Measurements from ENCODE around the gene ANO2. TPM values are rescaled to one million over a fixed set of nuclear protein-coding genes. Genes with fewer than 3 reads are reported as not detected.
"Not testable (repeated sequence)": the region's sequence is repeated elsewhere in the genome, so short reads cannot be mapped to it uniquely, and the experiment has no call there.

ANO2 gene
- total RNA-seq, 1 experiment from 2014 or later = not detected

GRCh38 chr12:5685935-5686334 lies 259.1 kb downstream of the ANO2 start:
- DNase-seq (ENCODE audit: low read depth in 1 of 2, low spot score in 2 of 2) = no peak
- Histone ChIP-seq H3K9me3 (replicated peaks) (no peaks in the 10 kb centered on the region), H3K4me3 (no peak overlapping the region), H3K27ac (no peak overlapping the region), H3K4me1 (replicated peaks) (no peaks in the 10 kb centered on the region), H3K27me3 (replicated peaks) (0 out of 2 replicates have a peak, but pooled peaks cover 2% of the 10 kb centered on the region), H3K36me3 (no peaks in the 10 kb centered on the region)

- H3K27ac ChIP-seq = no peak overlapping the region
- no peak for DNase-seq (ENCODE audit: low read depth in 1 of 2, low spot score in 2 of 2)
- no peak overlapping the region for H3K4me3 ChIP-seq
- H3K27me3 ChIP-seq (replicated peaks) = peaks cover 9% of the 10 kb centered on the region
- 0 out of 2 replicates have a peak, but pooled peaks cover under 1% of the 10 kb centered on the region for H3K9me3 ChIP-seq (replicated peaks)
- no peaks in the 10 kb centered on the region for H3K36me3 ChIP-seq
- no peaks in the 10 kb centered on the region for H3K4me1 ChIP-seq (replicated peaks)
Observed at GRCh38 chr12:5684989-5685388, 260.1 kb downstream of the ANO2 start.

- Histone ChIP-seq H3K4me1 (replicated peaks) (no peaks in the 10 kb centered on the region), H3K4me3 (no peak overlapping the region), H3K27ac (no peak overlapping the region), H3K9me3 (replicated peaks) (0 out of 2 replicates have a peak, but pooled peaks cover 2% of the 10 kb centered on the region), H3K27me3 (replicated peaks) (peaks cover 24% of the 10 kb centered on the region), H3K36me3 (no peaks in the 10 kb centered on the region)
- no peak for DNase-seq (ENCODE audit: low read depth in 1 of 2, low spot score in 2 of 2)
Observed at GRCh38 chr12:5682581-5682980, 262.5 kb downstream of the ANO2 start.

GRCh38 chr12:5678176-5678575 lies 266.9 kb downstream of the ANO2 start:
- Histone ChIP-seq H3K9me3 (replicated peaks) (0 out of 2 replicates have a peak, but pooled peaks cover 2% of the 10 kb centered on the region), H3K36me3 (no peaks in the 10 kb centered on the region), H3K4me1 (replicated peaks) (no peaks in the 10 kb centered on the region), H3K27ac (no peak overlapping the region), H3K27me3 (replicated peaks) (peaks cover 24% of the 10 kb centered on the region), H3K4me3 (no peak overlapping the region)
- no peak for DNase-seq (ENCODE audit: low read depth in 1 of 2, low spot score in 2 of 2)

- not testable (repeated sequence) for H3K27me3 ChIP-seq (replicated peaks); H3K4me3 ChIP-seq; H3K36me3 ChIP-seq; H3K27ac ChIP-seq; H3K4me1 ChIP-seq (replicated peaks); H3K9me3 ChIP-seq (replicated peaks); DNase-seq (ENCODE audit: low read depth in 1 of 2, low spot score in 2 of 2)
Observed at GRCh38 chr12:5669624-5670023, 275.4 kb downstream of the ANO2 start.

GRCh38 chr12:5665615-5666014 lies 279.4 kb downstream of the ANO2 start:
- Histone ChIP-seq H3K4me1 (replicated peaks) (peaks cover 6% of the 10 kb centered on the region), H3K9me3 (replicated peaks) (no peaks in the 10 kb centered on the region), H3K27me3 (replicated peaks) (no peaks in the 10 kb centered on the region), H3K4me3 (no peak overlapping the region), H3K27ac (0 out of 2 replicates have a peak overlapping the region, but pooled peaks have one; percentile 24), H3K36me3 (no peaks in the 10 kb centered on the region)
- peak; percentile 36 to 63 for DNase-seq (ENCODE audit: low read depth in 1 of 2, low spot score in 2 of 2)

GRCh38 chr12:5661811-5662210 lies 283.2 kb downstream of the ANO2 start:
- Histone ChIP-seq H3K27ac (no peak overlapping the region), H3K4me3 (no peak overlapping the region), H3K9me3 (replicated peaks) (no peaks in the 10 kb centered on the region), H3K36me3 (no peaks in the 10 kb centered on the region), H3K4me1 (replicated peaks) (peaks cover 6% of the 10 kb centered on the region), H3K27me3 (replicated peaks) (no peaks in the 10 kb centered on the region; the same call in 1 of the 2 replicates)
- DNase-seq (ENCODE audit: low read depth in 1 of 2, low spot score in 2 of 2) = no peak

GRCh38 chr12:5660238-5660637 lies 284.8 kb downstream of the ANO2 start:
- no peak for DNase-seq (ENCODE audit: low read depth in 1 of 2, low spot score in 2 of 2)
- no peaks in the 10 kb centered on the region for H3K4me1 ChIP-seq (replicated peaks)
- H3K4me3 ChIP-seq = no peak overlapping the region
- H3K27me3 ChIP-seq (replicated peaks) = peaks cover 3% of the 10 kb centered on the region; the same call in 1 of the 2 replicates
- H3K9me3 ChIP-seq (replicated peaks) = no peaks in the 10 kb centered on the region
- H3K27ac ChIP-seq = no peak overlapping the region
- H3K36me3 ChIP-seq = no peaks in the 10 kb centered on the region

GRCh38 chr12:5658339-5658941 lies 286.6 kb downstream of the ANO2 start:
- H3K27me3 ChIP-seq (replicated peaks); H3K9me3 ChIP-seq (replicated peaks); H3K4me1 ChIP-seq (replicated peaks); H3K36me3 ChIP-seq; H3K4me3 ChIP-seq; H3K27ac ChIP-seq; DNase-seq (ENCODE audit: low read depth in 1 of 2, low spot score in 2 of 2): not testable (repeated sequence)

- Histone ChIP-seq H3K36me3 (no peaks in the 10 kb centered on the region), H3K27ac (no peak overlapping the region), H3K4me3 (no peak overlapping the region), H3K4me1 (replicated peaks) (no peaks in the 10 kb centered on the region), H3K27me3 (replicated peaks) (peaks cover 6% of the 10 kb centered on the region), H3K9me3 (replicated peaks) (no peaks in the 10 kb centered on the region)
- no peak for DNase-seq (ENCODE audit: low read depth in 1 of 2, low spot score in 2 of 2)
Observed at GRCh38 chr12:5656836-5657235, 288.2 kb downstream of the ANO2 start.

GRCh38 chr12:5655120-5655519 lies 289.9 kb downstream of the ANO2 start:
- Histone ChIP-seq H3K9me3 (replicated peaks) (no peaks in the 10 kb centered on the region), H3K4me1 (replicated peaks) (no peaks in the 10 kb centered on the region), H3K27ac (no peak overlapping the region), H3K36me3 (no peaks in the 10 kb centered on the region), H3K4me3 (no peak overlapping the region), H3K27me3 (replicated peaks) (peaks cover 20% of the 10 kb centered on the region)
- DNase-seq (ENCODE audit: low read depth in 1 of 2, low spot score in 2 of 2) = no peak

GRCh38 chr12:5654019-5654418 lies 291.0 kb downstream of the ANO2 start:
- DNase-seq (ENCODE audit: low read depth in 1 of 2, low spot score in 2 of 2) = no peak
- Histone ChIP-seq H3K4me3 (no peak overlapping the region), H3K4me1 (replicated peaks) (no peaks in the 10 kb centered on the region), H3K27ac (no peak overlapping the region), H3K36me3 (no peaks in the 10 kb centered on the region), H3K9me3 (replicated peaks) (no peaks in the 10 kb centered on the region), H3K27me3 (replicated peaks) (peaks cover 25% of the 10 kb centered on the region)

- H3K27ac ChIP-seq = no peak overlapping the region
- H3K4me3 ChIP-seq = no peak overlapping the region
- H3K36me3 ChIP-seq = no peaks in the 10 kb centered on the region
- no peaks in the 10 kb centered on the region for H3K9me3 ChIP-seq (replicated peaks)
- DNase-seq (ENCODE audit: low read depth in 1 of 2, low spot score in 2 of 2) = no peak
- no peaks in the 10 kb centered on the region for H3K4me1 ChIP-seq (replicated peaks)
- H3K27me3 ChIP-seq (replicated peaks) = peaks cover 28% of the 10 kb centered on the region
Observed at GRCh38 chr12:5650829-5651461, 294.1 kb downstream of the ANO2 start.

GRCh38 chr12:5650281-5650680 lies 294.8 kb downstream of the ANO2 start:
- Histone ChIP-seq H3K4me3 (no peak overlapping the region), H3K9me3 (replicated peaks) (no peaks in the 10 kb centered on the region), H3K4me1 (replicated peaks) (no peaks in the 10 kb centered on the region), H3K27me3 (replicated peaks) (peaks cover 25% of the 10 kb centered on the region), H3K36me3 (no peaks in the 10 kb centered on the region), H3K27ac (no peak overlapping the region)
- DNase-seq (ENCODE audit: low read depth in 1 of 2, low spot score in 2 of 2) = no peak
